NCI-H146 treated with DMSO at 0.1 percent for 48 hours (cell line): Measurements from ENCODE around the gene ST8SIA1.
"Not testable (repeated sequence)": the region's sequence is repeated elsewhere in the genome, so short reads cannot be mapped to it uniquely, and the experiment has no call there.

Source experiments
- DNase-seq: peaks from one replicate; lab custom pipeline; 2025; ENCODE audit not compliant: unreplicated experiment; lab: John Stamatoyannopoulos, UW

ST8SIA1 gene

DNA sequence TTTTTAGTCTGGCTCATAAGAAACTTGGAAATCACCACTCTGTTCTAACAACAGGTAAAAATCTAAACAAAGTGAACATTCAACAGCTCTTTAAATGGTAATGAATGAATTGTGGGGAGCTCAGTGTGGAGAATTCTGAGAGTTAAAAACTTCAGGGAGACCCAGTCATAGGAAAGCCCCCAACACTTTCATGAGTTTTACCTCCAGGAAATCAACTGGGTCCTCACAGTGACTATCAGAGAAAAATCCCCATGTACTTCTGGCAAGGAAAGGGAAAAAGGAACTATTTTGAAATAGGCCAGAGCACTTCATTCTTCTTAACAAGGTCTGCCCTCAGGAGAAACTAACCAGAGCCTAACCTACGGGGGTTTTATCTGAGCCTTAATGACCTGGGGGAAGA lies 153.8 kb downstream of the ST8SIA1 start:
- DNase-seq, result no peak

DNA sequence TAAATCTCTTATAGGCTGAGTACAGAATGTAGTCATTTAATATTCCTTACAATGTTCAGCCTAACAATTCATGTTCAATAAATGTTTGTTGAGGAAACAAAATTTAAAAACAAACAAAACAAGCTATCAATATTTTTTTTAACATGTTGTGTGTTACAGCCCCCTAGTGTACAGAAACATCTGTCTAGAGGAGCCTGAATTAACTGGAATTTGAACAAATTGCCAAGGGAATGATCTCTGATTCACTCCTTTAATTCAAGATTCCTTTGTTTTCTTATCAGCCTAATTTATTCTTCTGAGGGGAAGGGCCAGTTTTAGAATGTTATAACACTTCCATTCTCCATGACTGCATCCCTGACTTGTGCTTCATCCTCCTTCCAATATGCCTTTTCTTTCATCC lies 161.3 kb downstream of the ST8SIA1 start:
- DNase-seq, result no peak

DNA sequence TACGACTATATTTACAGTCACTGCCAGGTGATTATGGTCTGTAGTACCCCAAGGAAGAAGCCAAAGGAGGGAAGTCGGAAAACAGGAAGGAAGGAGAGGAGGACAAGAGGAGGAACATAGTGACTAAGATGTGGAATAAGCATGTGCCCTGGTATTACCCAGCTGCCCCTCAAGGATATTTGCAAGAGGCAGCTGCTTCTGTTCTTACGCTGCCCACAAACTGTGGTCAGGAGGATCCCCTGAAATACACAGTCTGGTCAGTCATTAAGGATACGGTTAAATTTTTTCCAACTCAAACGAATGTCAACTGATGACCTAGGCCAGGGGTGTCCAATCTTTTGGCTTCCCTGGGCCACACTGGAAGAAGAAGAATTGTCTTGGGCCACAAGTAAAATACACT lies 162.0 kb downstream of the ST8SIA1 start:
- no peak for DNase-seq

DNA sequence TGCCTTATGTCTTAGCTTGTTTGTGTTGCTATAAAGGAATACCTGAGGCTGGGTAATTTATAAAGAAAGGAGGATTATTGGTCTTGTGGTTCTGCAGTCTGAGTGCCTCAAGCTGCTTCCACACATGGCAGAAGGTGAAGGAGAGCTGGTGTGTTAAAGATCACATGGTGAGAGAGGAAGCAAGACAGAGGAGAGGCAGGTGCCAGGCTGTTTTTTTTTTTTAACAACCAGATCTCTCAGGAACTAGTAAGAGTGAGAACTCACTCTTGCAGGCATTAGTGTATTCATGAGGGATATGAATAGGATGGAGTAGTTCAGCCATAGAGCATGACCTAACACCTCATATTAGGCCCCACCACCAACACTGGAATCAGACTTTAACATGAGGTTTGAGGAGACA lies 165.1 kb downstream of the ST8SIA1 start:
- DNase-seq, result no peak

DNA sequence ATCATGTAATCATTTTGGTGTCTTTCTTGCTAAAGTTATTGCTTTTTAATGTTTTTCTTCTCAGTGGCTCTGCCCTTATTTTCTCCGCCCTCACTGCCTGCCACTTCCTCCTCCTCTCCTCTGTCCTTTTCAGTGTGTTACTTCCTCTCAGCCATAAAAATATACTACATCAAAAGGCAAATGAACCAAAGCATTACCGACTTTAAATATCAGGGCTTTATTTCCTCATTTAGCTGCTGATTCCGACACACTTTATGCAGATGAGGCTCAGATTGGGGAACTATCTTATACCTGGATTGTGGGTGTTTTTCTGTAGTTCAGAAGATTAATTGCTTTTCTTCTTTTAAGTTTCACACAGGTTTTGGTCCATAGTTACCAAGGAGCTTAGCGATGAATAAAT lies 170.4 kb downstream of the ST8SIA1 start:
- no peak for DNase-seq

DNA sequence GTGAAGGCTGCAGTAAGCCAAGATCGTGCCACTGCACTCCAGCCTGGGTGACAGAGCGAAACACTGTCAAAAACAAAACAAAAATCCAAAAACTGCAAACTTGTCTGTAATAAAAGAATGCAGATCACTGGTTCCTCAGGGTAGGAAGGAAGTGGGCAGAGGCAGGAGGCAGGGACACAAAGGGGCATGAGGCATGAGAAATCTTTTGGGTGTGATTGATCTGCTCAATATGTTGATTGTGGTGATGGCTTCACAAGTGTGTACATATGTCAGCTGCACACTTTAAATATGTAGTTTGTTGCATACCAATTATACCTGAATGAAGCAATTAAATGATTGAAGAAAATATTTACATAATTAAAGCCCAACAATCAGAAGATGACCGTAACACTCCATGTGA lies 170.9 kb downstream of the ST8SIA1 start:
- DNase-seq, result no peak

DNA sequence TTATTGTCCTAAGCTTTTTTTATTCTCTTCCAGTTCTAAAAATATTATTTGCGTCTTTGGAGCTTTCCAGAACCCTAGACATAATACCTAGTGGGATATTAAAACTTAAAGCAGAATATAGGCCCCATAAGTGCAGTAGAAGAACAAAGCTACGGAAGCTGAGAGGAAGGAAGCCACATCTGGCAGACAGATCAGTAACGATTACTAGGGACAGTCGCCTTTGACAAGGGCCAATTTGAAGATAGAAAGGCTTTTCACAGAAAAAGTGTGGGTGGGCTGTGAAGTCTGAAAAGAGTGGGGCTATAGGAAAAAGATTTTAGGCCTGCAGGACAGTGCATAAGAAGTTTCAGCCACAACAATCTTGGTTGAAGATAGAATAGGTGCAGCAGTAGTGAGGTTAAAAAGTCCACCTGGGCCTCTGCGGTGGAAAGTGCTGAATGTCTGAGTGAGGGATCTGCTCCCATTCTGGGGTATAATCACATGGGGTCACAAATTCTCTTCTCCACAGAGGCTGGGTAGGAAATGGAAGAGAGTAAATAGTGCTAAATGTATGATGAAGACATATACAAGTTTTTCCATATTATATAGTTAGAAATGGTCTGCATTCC lies 174.0 kb downstream of the ST8SIA1 start:
- DNase-seq, result no peak

DNA sequence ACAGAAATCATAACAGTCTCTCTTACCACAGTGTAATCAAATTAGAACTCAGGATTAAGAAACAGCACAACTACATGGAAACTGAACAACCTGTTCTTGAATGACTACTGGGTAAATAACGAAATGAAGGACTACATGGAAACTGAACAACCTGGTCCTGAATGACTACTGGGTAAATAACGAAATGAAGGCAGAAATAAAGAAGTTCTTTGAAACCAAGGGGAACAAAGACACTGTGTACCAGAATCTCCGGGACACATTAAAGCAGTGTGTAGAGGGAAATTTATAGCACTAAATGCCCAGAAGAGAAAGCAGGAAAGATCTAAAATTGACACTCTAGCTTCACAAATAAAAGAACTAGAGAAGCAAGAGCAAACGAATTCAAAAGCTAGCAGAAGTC lies 185.2 kb downstream of the ST8SIA1 start:
- DNase-seq, result not testable (repeated sequence)

DNA sequence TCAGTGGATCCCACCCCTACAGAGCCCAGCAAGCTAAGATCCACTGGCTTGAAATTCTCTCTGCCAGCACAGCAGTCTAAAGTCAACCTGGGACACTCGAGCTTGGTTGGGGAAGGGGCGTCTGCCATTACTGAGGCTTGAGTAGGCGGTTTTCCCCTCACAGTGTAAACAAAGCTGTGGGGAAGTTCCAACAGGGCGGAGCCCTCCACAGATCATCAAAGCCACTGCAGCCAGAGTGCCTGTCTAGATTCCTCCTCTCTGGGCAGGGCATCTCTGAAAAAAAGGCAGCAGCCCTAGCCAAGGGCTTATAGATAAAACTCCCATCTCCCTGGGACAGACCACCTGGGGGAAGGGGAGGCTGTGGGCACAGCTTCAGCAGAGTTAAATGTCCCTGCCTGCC lies 187.8 kb downstream of the ST8SIA1 start:
- DNase-seq, result not testable (repeated sequence)
